ENCODE results near the gene PAM. TPM values are rescaled to one million over a fixed set of nuclear protein-coding genes. Genes with fewer than 3 reads are reported as not detected.

The PAM gene
- total RNA-seq, 1 experiment from 2014 or later, result 131 TPM

DNA sequence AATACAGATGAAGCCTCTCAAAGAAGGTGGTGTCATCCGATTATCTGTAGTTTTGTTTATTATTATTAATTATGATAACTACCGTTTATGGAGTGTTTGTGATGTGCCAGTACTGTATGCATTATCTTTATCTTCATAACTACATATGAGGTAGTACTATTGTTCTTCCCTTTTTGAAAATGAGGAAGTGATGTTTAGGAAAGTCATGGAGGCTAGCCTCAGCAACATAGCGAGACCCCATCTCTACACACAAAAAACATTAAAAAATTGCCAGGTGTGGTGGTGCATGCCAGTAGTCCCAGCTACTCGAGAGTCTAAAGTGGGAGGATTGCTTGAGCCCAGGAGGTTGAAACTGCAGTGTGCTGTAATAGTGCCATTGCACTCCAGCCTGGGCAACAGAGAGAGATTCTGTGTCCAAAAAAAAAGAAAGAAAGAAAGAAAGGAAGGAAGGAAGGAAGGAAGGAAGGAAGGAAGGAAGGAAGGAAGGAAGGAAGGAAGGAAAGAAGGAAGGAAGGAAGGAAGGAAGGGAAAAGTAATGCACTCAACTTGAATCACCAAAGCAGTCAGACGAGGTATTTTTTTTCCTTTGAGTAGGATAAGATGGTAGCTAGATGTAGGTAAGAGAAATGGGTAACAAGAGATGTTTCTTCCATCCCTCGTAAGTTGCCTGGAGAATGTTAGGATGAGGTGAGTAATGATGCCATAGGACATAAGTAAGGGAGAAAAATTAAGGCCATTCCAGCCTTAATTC lies 47.8 kb downstream of the PAM start:
- TF ChIP-seq, protein P1, sequence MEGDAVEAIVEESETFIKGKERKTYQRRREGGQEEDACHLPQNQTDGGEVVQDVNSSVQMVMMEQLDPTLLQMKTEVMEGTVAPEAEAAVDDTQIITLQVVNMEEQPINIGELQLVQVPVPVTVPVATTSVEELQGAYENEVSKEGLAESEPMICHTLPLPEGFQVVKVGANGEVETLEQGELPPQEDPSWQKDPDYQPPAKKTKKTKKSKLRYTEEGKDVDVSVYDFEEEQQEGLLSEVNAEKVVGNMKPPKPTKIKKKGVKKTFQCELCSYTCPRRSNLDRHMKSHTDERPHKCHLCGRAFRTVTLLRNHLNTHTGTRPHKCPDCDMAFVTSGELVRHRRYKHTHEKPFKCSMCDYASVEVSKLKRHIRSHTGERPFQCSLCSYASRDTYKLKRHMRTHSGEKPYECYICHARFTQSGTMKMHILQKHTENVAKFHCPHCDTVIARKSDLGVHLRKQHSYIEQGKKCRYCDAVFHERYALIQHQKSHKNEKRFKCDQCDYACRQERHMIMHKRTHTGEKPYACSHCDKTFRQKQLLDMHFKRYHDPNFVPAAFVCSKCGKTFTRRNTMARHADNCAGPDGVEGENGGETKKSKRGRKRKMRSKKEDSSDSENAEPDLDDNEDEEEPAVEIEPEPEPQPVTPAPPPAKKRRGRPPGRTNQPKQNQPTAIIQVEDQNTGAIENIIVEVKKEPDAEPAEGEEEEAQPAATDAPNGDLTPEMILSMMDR (IDR thresholded peaks at IDR 0.05), result no peak
- TF ChIP-seq, protein P2, sequence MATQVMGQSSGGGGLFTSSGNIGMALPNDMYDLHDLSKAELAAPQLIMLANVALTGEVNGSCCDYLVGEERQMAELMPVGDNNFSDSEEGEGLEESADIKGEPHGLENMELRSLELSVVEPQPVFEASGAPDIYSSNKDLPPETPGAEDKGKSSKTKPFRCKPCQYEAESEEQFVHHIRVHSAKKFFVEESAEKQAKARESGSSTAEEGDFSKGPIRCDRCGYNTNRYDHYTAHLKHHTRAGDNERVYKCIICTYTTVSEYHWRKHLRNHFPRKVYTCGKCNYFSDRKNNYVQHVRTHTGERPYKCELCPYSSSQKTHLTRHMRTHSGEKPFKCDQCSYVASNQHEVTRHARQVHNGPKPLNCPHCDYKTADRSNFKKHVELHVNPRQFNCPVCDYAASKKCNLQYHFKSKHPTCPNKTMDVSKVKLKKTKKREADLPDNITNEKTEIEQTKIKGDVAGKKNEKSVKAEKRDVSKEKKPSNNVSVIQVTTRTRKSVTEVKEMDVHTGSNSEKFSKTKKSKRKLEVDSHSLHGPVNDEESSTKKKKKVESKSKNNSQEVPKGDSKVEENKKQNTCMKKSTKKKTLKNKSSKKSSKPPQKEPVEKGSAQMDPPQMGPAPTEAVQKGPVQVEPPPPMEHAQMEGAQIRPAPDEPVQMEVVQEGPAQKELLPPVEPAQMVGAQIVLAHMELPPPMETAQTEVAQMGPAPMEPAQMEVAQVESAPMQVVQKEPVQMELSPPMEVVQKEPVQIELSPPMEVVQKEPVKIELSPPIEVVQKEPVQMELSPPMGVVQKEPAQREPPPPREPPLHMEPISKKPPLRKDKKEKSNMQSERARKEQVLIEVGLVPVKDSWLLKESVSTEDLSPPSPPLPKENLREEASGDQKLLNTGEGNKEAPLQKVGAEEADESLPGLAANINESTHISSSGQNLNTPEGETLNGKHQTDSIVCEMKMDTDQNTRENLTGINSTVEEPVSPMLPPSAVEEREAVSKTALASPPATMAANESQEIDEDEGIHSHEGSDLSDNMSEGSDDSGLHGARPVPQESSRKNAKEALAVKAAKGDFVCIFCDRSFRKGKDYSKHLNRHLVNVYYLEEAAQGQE (IDR thresholded peaks at IDR 0.05; ENCODE audit: insufficient read depth in 1 of 2, low read depth in 2 of 2, low read length in 1 of 2), result no peak
- H3K4me1 ChIP-seq (ENCODE audit: control insufficient read depth, insufficient read depth, low read length), result no peaks in the 10 kb centered on the region
- H3K4me3 ChIP-seq (ENCODE audit: low read depth in 2 of 2, low read length in 2 of 2), result no peak overlapping the region
- no peaks in the 10 kb centered on the region for H3K36me3 ChIP-seq (ENCODE audit: control insufficient read depth, insufficient read depth, low read length)
- in situ Hi-C loops (cut with HindIII; ENCODE audit: low pct_unique_long_range_greater_than_20kb, low sequenced_read_pairs), result no loop called here
- no TSS peak for BruUV-seq (replicated peaks)
- no peak for ATAC-seq
- H3K9me3 ChIP-seq (ENCODE audit: control insufficient read depth, insufficient read depth, low read depth, low read length), result no peaks in the 10 kb centered on the region
- H3K27me3 ChIP-seq (ENCODE audit: control insufficient read depth, insufficient read depth, low read length), result no peaks in the 10 kb centered on the region
- intact Hi-C loops (cut with micrococcal nuclease; ENCODE audit: unreplicated experiment), result no loop called here
- H3K27ac ChIP-seq (ENCODE audit: low read length), result no peak overlapping the region
- CTCF ChIA-PET, result no interaction called here
- POLR2A ChIA-PET, result no interaction called here
- no peak for DNase-seq (ENCODE audit: low read depth, low spot score)

DNA sequence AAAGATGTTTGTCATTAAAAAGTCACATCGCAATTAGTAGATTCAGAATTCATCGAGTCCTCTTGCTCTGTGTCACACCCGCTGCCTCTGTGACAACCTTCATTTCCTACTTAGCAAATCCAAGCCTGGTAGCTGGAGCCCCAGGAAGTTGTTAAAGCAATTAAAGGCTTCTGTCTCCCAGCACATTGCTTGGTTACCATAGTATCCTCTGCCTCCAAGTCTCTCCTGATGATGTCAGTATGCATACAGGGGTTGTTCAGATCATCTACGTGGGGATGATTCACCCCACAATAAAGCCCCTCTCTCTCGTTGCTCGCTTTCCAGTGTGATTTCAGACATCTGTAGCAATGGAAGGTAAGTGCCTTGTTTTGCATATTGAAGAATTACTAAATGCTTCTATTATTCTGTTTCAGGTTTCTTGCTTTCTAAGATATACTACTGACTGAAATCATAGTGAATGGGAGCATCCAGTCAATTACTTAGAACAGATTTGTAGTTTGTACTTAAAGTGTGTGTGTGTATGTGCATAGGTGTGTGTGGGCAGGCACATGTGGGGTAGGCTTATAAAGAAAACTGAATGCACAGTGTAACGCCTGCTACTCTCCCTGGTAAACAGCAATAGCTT lies 52.9 kb downstream of the PAM start:
- ChIA-PET POLR2A (no interaction called here), CTCF (no interaction called here)
- Histone ChIP-seq H3K9me3 (ENCODE audit: control insufficient read depth, insufficient read depth, low read depth, low read length) (no peaks in the 10 kb centered on the region), H3K27me3 (ENCODE audit: control insufficient read depth, insufficient read depth, low read length) (no peaks in the 10 kb centered on the region), H3K4me1 (ENCODE audit: control insufficient read depth, insufficient read depth, low read length) (peaks cover 5% of the 10 kb centered on the region; the same call in 1 of the 2 replicates), H3K4me3 (ENCODE audit: low read depth in 2 of 2, low read length in 2 of 2) (no peak overlapping the region), H3K36me3 (ENCODE audit: control insufficient read depth, insufficient read depth, low read length) (no peaks in the 10 kb centered on the region), H3K27ac (ENCODE audit: low read length) (no peak overlapping the region)
- intact Hi-C loops (cut with micrococcal nuclease; ENCODE audit: unreplicated experiment) (no loop called here), in situ Hi-C loops (cut with HindIII; ENCODE audit: low pct_unique_long_range_greater_than_20kb, low sequenced_read_pairs) (no loop called here)
- BruUV-seq (replicated peaks), result no TSS peak
- no peak for DNase-seq (ENCODE audit: low read depth, low spot score)
- no peak for ATAC-seq
- TF ChIP-seq, protein P1 (IDR thresholded peaks at IDR 0.05), result no peak
- TF ChIP-seq SIN3A (IDR thresholded peaks at IDR 0.05; ENCODE audit: borderline replicate concordance, insufficient read depth, low read depth, low read length), result no peak
- no peak for TF ChIP-seq POLR2AphosphoS5 (IDR thresholded peaks at IDR 0.05; ENCODE audit: low read depth, low read length)
- TF ChIP-seq TCF7L2 (IDR thresholded peaks at IDR 0.05; ENCODE audit: low read depth, low read length), result no peak
- TF ChIP-seq, protein P2 (IDR thresholded peaks at IDR 0.05; ENCODE audit: insufficient read depth in 1 of 2, low read depth in 2 of 2, low read length in 1 of 2), result no peak

Data from Panc1 (cell line).